SKM-1 treated with dmso at 0.1 percent for 144 hours (cell line): ENCODE results near the gene EML3.

Experiments used
- DNase-seq: peaks from one replicate; lab custom pipeline; 2025; ENCODE audit not compliant: unreplicated experiment; lab: John Stamatoyannopoulos, UW

EML3 gene

DNA sequence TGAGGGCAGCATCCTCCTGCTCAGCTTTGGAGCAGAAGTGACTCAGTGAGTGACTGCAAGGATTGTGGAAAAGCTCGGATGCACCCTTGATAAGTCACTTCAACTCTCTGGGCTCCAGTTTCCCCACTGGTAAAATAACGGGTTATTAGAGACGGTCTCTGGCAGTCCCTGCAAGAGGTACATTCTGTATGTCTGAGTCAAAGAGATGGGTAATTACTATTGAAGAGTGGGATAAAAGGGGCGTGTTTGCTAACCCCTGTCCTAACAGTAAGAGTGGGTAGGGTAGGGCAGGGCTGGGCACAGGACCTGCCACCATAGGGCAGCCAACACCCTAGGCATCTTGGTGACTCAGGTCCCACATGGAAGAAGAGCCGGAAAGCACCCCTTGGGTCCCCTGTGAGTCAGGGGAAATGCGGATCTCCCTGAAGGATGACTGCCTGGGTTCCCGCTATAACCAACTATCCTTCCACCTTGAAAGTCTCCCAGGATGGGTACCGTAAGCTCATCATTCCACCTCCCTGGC, 58.7 kb downstream of the EML3 start:
- DNase-seq, result no peak

DNA sequence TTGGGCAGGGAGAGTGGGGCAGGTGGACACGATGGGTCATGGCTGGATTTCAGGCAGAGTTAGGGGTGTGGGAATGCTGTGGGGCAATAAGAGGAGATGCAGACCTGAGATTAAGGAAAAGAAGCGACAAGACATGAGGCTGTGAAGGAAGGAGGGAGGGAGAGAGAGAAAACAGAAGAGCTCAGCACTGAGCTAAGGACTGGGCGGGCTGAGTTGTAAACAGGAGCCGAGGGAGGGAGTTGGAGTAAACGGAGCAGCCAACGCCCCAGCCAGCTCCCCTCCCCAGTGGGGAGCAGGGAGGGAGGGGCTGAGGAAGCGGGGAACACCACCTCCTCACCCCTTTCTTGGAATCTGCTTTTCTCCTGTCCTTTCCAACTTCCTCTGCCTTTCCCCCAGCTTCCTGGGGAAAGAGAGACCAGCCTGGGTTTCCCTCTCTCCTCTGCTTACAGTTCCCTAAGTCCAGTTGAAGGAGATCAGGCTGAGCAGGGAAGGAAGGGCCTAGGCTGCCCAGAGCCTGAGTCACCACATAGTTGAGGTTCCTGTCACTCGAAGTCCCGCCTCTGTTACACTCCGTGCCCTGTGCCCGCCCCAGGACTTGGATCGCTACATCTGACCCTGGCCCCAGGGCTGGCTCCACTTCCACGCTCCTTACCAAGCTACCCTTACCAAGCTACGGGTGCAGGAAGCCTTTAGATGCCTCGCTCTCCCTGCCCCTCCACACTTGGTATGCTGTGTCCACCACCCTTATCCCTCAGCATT, 59.3 kb downstream of the EML3 start:
- peak; percentile 48 for DNase-seq

DNA sequence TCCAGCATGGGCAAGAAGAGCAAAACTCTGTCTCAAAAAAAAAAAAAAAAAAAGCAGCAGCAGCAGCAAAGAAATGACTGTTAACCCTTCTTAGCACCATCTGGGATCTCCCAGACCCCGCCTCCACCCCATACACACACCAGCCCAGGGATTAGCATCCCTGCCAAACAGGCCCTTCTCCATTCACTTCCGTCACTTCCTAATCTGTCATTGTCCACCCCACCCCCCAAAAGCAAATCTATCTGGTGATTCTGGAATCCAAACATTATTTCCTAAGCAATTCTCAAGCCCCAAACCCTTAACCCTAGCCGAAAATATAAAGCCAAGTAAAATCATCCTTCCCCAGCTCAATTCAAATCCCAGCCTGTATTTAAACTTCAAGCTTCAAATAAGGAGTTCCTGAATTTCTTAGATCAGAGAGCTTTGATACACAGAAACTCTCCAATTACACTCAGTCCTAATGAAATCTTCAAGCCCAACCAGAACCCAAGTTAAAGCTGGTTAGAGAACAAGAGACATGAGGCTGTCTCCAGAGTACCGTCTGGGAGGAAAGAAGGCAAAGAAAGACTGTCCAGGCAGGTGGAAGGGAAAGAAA, 60.0 kb downstream of the EML3 start:
- DNase-seq, result no peak
